CD4-positive, alpha-beta T cell treated with Interleukin-12 subunit alpha and Interleukin-12 subunit beta, for 1 hour (primary cell): ENCODE results near the gene SH3GL3.

Experiments
- DNase-seq: peaks from one replicate; pipeline ENCODE4 v3.0.0-alpha.2; 2020

SH3GL3 gene

GRCh38 chr15:83446904-83447709 is at the start of gene SH3GL3:
Gene SH3GL3, plus strand, starts transcription at chr15:83447341. Its CDS starts 193 bp downstream, at chr15:83447534.
- peak; percentile 27 for DNase-seq

- no peak for DNase-seq
These were observed 48.5 kb upstream of the SH3GL3 start for GRCh38 chr15:83398626-83399025.

- no peak for DNase-seq
These were observed 43.0 kb upstream of the SH3GL3 start for GRCh38 chr15:83404121-83404520.

- no peak for DNase-seq
These were observed 36.6 kb upstream of the SH3GL3 start for GRCh38 chr15:83410532-83410931.

GRCh38 chr15:83413054-83413719 is 34.0 kb upstream of the SH3GL3 start:
- DNase-seq: no peak

GRCh38 chr15:83422081-83422480 is 25.1 kb upstream of the SH3GL3 start:
- DNase-seq: no peak

GRCh38 chr15:83422541-83422940 is 24.6 kb upstream of the SH3GL3 start:
- DNase-seq: no peak

- no peak for DNase-seq
These were observed 23.0 kb upstream of the SH3GL3 start for GRCh38 chr15:83424101-83424500.

GRCh38 chr15:83430441-83430840 is 16.7 kb upstream of the SH3GL3 start:
- no peak for DNase-seq

GRCh38 chr15:83431521-83431920 is 15.6 kb upstream of the SH3GL3 start:
- DNase-seq: no peak

- DNase-seq: no peak
These were observed 11.9 kb upstream of the SH3GL3 start for GRCh38 chr15:83435202-83435601.

- no peak for DNase-seq
These were observed 11.4 kb upstream of the SH3GL3 start for GRCh38 chr15:83435782-83436181.

GRCh38 chr15:83436513-83437158 is 10.5 kb upstream of the SH3GL3 start:
- no peak for DNase-seq

- DNase-seq: no peak
These were observed 3.9 kb upstream of the SH3GL3 start for GRCh38 chr15:83443076-83443847.

GRCh38 chr15:83444936-83445335 is 2.2 kb upstream of the SH3GL3 start:
- DNase-seq: no peak

GRCh38 chr15:83445643-83446042 is 1.5 kb upstream of the SH3GL3 start:
- DNase-seq: no peak

GRCh38 chr15:83446417-83446816 is 724 bp upstream of the SH3GL3 start:
- no peak for DNase-seq

- DNase-seq: no peak
These were observed 2.1 kb downstream of the SH3GL3 start for GRCh38 chr15:83449250-83449671.

- DNase-seq: no peak
These were observed 2.9 kb downstream of the SH3GL3 start for GRCh38 chr15:83449937-83450506.

GRCh38 chr15:83457149-83457548 is 10.0 kb downstream of the SH3GL3 start:
- no peak for DNase-seq

GRCh38 chr15:83458381-83458780 is 11.2 kb downstream of the SH3GL3 start:
- no peak for DNase-seq

- DNase-seq: no peak
These were observed 14.9 kb downstream of the SH3GL3 start for GRCh38 chr15:83462026-83462425.

- DNase-seq: no peak
These were observed 15.9 kb downstream of the SH3GL3 start for GRCh38 chr15:83462953-83463433.
